ENCODE measurements around the gene PSMC6.

PSMC6 gene

GRCh38 chr14:52661314-52661713 lies 45.7 kb upstream of the PSMC6 start:
- Histone ChIP-seq H3K4me1 (ENCODE audit: control insufficient read depth, low read length) (no peaks in the 10 kb centered on the region), H3K9me2 (replicated peaks; ENCODE audit: control insufficient read depth, low read length) (no peaks in the 10 kb centered on the region), H3K27me3 (ENCODE audit: control insufficient read depth, low read length) (no peaks in the 10 kb centered on the region), H3K36me3 (ENCODE audit: control insufficient read depth, low read length) (peaks cover 26% of the 10 kb centered on the region), H3K79me2 (ENCODE audit: control insufficient read depth, low read length) (no peaks in the 10 kb centered on the region), H4K20me1 (ENCODE audit: control insufficient read depth, insufficient read depth, low read depth, low read length) (no peaks in the 10 kb centered on the region), H3K4me2 (ENCODE audit: low read length) (no peak overlapping the region), H3K4me3 (ENCODE audit: low read length) (no peak overlapping the region), H3K9me3 (ENCODE audit: control insufficient read depth, insufficient read depth, low read length) (no peaks in the 10 kb centered on the region), H3F3A (ENCODE audit: control insufficient read depth, insufficient read depth) (peaks cover 2% of the 10 kb centered on the region; the same call in 1 of the 2 replicates), H3K27ac (ENCODE audit: low read depth, low read length) (no peak overlapping the region)
- no peak for TF ChIP-seq CTCF (IDR thresholded peaks at IDR 0.05; ENCODE audit: low read depth, low read length, poor library complexity, severe bottlenecking)
- no peak for TF ChIP-seq EZH2phosphoT487 (IDR thresholded peaks at IDR 0.05; ENCODE audit: borderline replicate concordance, low read length)

- no peaks in the 10 kb centered on the region for H3K4me1 ChIP-seq (ENCODE audit: control insufficient read depth, low read length)
- TF ChIP-seq EZH2phosphoT487 (IDR thresholded peaks at IDR 0.05; ENCODE audit: borderline replicate concordance, low read length) (no peak), CTCF (IDR thresholded peaks at IDR 0.05; ENCODE audit: low read depth, low read length, poor library complexity, severe bottlenecking) (no peak)
- peaks cover 19% of the 10 kb centered on the region for H3K36me3 ChIP-seq (ENCODE audit: control insufficient read depth, low read length)
- H3K79me2 ChIP-seq (ENCODE audit: control insufficient read depth, low read length) = no peaks in the 10 kb centered on the region
- H3K9me3 ChIP-seq (ENCODE audit: control insufficient read depth, insufficient read depth, low read length) = no peaks in the 10 kb centered on the region
- H3K4me3 ChIP-seq (ENCODE audit: low read length) = no peak overlapping the region
- H4K20me1 ChIP-seq (ENCODE audit: control insufficient read depth, insufficient read depth, low read depth, low read length) = no peaks in the 10 kb centered on the region
- H3K9me2 ChIP-seq (replicated peaks; ENCODE audit: control insufficient read depth, low read length) = no peaks in the 10 kb centered on the region
- H3F3A ChIP-seq (ENCODE audit: control insufficient read depth, insufficient read depth) = peaks cover 2% of the 10 kb centered on the region; the same call in 1 of the 2 replicates
- H3K27me3 ChIP-seq (ENCODE audit: control insufficient read depth, low read length) = no peaks in the 10 kb centered on the region
- H3K4me2 ChIP-seq (ENCODE audit: low read length) = no peak overlapping the region
- H3K27ac ChIP-seq (ENCODE audit: low read depth, low read length) = no peak overlapping the region
Measured at GRCh38 chr14:52663850-52664249, 43.1 kb upstream of the PSMC6 start.

GRCh38 chr14:52678591-52678990 lies 28.4 kb upstream of the PSMC6 start:
- TF ChIP-seq EZH2phosphoT487 (IDR thresholded peaks at IDR 0.05; ENCODE audit: borderline replicate concordance, low read length) = no peak
- peak; percentile 51 for TF ChIP-seq CTCF (IDR thresholded peaks at IDR 0.05; ENCODE audit: low read depth, low read length, poor library complexity, severe bottlenecking)
- H3K36me3 ChIP-seq (ENCODE audit: control insufficient read depth, low read length) = peaks cover 39% of the 10 kb centered on the region

More at GRCh38 chr14:52678591-52678990, 28.4 kb upstream of the PSMC6 start:
- peaks cover 10% of the 10 kb centered on the region; the same call in 1 of the 2 replicates for H3K79me2 ChIP-seq (ENCODE audit: control insufficient read depth, low read length)
- H3K4me2 ChIP-seq (ENCODE audit: low read length) = no peak overlapping the region
- no peaks in the 10 kb centered on the region for H3K4me1 ChIP-seq (ENCODE audit: control insufficient read depth, low read length)
- no peaks in the 10 kb centered on the region for H3F3A ChIP-seq (ENCODE audit: control insufficient read depth, insufficient read depth)
- H3K9me2 ChIP-seq (replicated peaks; ENCODE audit: control insufficient read depth, low read length) = no peaks in the 10 kb centered on the region
- no peak overlapping the region for H3K4me3 ChIP-seq (ENCODE audit: low read length)
- no peaks in the 10 kb centered on the region for H3K27me3 ChIP-seq (ENCODE audit: control insufficient read depth, low read length)
- no peak overlapping the region for H3K27ac ChIP-seq (ENCODE audit: low read depth, low read length)
- no peaks in the 10 kb centered on the region for H3K9me3 ChIP-seq (ENCODE audit: control insufficient read depth, insufficient read depth, low read length)
- H4K20me1 ChIP-seq (ENCODE audit: control insufficient read depth, insufficient read depth, low read depth, low read length) = no peaks in the 10 kb centered on the region
